ENCODE results near the gene RPL21.
A peak's percentile ranks its signal among the peaks of the same experiment; 100 is the strongest.

RPL21 gene

DNA sequence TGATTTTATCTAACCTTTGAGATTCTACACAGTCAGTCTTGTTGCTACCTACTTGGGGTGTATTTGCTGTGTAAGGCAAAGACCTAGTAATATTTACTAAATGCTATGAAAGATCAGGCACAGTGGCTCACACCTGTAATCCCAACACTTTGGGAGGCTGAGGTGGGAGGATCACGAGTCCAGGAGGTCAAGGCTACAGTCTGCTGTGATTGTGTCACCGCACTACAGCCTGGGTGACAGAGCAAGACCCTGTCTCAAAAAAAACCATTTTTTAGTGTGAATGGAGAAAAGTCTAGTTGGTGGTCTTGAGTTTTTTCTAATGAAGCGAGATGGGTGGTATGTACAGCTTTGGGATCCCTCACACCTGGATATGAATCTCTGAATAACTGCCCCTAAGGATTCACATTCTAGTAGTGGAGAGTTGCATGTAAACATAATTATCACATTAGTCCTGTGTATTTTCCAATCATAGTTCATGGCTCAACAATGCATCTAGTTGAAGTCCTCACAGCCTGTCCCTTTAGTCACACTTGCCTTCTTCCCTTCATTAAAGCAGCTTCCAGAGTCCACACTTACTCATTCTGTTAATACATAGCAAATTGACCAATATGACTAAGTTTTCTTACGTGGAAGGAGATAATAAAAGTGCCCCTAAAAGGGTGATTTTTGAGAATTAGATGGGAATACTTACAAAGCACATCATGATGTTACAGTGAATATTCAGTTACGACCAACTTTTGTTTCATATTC lies 7.5 kb downstream of the RPL21 start:
- no peak for DNase-seq

DNA sequence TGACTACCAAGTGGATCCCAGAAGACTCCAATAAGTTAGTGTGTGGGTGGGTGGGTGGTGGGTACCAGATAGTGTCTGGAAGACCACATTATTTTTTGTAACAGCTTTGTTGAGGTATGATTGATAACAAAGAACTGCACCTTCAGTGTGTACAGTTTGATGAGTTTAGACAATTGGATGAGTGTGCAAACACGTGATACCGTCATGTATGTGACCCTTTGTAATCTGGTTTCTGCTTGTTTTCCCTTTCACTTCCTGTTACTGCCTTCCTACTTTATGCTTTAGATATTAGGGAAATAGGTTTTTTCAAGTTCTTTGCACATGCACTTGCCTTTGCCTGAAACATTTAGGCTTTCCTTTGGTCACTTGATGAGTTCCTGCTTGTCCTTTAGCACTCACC lies 8.5 kb downstream of the RPL21 start:
- no peak for DNase-seq

GRCh38 chr13:27261396-27261795 lies 10.0 kb downstream of the RPL21 start:
- DNase-seq, result no peak

- no peak for DNase-seq
Measured at GRCh38 chr13:27263438-27263837, 12.1 kb downstream of the RPL21 start.

GRCh38 chr13:27264181-27264580 lies 12.8 kb downstream of the RPL21 start:
- DNase-seq, result peak; percentile 17

DNA sequence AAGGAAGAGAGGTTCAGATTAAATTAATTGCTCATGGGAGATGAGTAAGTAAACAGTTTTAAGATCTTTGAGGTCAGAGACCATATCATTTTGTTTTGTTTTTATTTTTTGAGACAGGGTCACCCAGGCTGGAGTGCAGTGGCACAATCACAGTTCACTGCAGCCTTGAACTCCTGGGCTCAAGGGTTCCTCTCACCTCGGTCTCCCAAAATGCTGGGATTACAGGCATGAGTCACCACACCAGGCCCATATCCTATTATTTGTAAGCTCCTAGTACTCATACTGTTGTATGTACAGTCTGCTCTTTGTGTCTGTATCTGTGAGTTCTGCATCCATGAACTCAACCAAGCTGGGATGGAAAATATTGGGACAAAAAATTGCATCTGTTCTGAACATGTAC lies 13.3 kb downstream of the RPL21 start:
- DNase-seq, result no peak

DNA sequence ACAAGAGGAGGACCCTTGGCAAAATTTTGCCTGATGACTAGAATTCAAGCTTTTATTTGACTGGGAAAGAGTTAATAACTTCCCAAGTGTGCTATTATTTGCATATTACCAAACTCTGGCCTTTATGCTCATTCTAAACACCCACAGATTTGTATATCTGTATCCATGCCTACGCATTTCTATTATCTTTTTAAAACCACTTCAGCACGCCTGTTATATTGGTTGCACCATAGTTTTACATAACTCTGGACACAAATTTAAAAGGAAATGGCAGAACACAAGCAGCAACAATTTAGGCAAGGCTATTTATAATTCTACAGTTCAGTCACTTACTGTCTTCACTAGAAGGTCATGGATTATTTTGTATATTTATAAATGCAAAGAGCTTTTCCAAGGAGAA lies 15.6 kb downstream of the RPL21 start:
- DNase-seq, result no peak

DNA sequence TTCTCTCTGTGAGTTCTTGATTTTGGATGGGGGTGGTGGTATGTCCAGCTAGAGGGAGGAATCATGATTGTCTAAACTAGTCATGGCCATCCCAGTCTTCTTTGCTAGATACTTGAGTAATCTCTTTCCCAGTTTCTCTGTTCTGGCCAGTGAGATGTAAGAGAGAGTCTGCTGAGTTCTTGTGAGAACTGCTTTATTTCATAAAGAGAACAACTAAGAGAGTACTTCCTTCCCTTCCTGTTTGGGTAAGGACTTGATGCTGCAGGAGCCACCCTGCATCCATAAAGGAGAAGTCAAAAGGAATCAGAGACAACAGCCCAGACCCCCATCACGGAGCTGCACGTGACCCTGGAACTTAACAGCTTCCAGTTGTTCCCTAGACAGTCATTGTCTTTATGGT lies 16.2 kb downstream of the RPL21 start:
- no peak for DNase-seq

- no peak for DNase-seq
Measured at GRCh38 chr13:27269114-27269665, 17.8 kb downstream of the RPL21 start.

- peak; percentile 90 for DNase-seq
Measured at GRCh38 chr13:27270594-27271520, 19.5 kb downstream of the RPL21 start, which contains the start of gene RASL11A. TSS of gene RASL11A (plus strand) at chr13:27270830. CDS start at chr13:27270945, 115 bp downstream.

DNA sequence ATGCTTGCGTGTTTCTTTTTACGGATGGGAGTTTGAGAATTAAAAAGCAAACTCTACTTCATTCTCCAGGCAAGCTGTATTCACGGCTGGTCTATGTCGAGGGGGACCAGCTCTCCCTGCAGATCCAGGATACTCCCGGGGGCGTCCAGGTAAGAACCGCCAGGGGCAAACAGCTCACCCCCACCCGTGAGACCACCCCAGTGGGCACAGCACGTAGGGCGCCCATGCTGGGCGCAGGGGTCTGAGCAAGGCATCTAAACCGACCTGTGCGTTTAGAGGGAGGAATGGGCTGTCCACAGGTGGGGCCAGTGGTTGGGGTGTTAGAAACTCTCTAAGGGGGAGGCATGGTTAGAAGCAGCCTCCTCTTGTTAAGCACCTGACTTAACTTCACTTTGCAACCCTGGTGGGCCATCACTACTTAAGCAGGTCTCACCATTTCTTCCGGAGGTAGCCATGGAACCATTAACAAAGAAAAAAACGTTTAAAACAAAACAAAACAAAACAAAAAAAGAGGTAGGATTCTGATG lies 20.3 kb downstream of the RPL21 start:
- DNase-seq, result no peak

DNA sequence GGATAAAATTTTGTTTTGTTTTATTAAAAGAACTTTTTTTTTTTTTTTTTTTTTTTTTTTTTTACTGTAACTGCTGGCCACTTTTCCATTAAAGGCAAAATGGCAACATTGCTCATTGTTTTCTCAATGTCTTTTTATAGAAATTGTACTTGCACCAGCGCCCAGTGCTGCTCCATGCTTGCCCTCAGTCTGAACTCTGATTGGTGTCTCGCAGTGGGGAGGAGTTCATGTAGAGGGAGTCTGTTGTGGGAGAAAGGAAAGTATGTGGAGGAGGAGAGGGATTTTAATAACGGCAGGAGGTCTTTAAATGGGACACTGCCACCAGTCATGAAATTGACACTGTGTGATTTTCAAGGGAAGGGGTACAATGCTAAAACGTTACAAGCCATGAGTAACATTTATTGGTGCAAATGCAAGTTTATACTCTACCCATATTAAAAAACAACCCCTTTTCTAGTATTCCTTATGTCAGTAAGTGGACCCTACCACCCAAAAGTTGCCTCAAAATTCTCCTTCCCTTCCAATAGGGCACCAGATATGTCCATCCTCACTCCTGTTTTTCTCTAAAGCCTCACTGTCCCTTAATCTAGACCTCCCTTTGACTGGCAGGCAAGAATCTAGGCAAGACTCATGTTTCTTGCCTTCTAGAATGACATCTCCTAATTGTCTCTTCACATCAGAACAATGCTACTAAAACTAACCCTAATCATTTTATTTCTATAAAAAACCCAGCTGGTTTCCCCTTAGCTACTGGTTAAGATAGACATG lies 22.5 kb downstream of the RPL21 start:
- DNase-seq, result peak; percentile 89

- DNase-seq, result no peak
Measured at GRCh38 chr13:27274631-27275030, 23.3 kb downstream of the RPL21 start.

GRCh38 chr13:27276188-27276587 lies 24.8 kb downstream of the RPL21 start:
- no peak for DNase-seq

GRCh38 chr13:27279506-27279905 lies 28.1 kb downstream of the RPL21 start:
- no peak for DNase-seq

DNA sequence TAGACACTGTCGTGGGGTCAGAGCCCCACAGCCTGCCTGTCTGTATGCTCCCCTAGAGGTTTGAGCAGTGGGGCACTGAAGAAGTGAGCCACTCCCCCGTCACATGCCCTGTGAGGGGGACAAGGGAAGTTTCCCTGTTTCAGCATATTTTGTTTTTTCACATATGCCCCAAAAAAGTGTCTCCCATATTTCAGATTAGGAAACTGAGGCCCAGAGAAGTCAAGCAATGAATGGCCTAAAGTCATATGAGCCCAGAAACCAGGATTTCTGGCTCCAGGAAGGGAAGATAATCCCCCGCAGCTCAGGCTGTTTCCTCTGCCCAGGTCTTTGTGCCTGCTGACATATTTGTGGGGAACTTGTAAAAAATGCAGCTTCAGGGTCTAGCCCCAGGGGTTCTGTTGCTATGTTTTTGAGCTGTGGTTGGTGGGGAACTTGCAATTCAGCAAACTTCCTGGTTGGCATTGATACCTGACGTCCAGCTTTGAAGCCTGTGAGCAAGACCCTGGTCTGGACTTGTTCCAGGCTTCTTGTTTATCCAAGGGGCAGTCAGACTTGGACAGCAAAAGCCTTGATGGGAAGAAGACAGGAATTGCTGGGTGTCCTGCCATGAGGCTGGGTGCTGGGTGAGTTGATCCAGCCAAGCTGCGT lies 28.8 kb downstream of the RPL21 start:
- no peak for DNase-seq

DNA sequence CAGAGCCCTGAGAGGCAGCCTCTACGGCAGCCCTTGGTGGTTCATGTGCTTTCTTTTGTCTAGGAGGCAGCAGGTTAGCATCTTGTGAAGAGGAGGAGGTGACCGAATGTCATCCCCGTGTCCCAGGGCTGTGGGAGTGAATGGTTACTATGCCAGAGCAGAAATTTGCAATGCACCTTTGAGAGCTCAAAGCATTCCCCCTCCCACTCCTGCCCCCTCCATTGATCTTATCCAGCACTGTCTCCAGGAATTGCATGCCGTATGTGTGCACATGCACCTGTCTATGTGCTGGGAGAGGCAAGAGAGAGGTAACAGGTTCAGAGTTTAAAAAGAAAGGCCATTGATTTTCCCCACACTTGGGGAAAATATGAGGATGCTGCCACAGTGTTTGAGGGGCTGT lies 29.5 kb downstream of the RPL21 start:
- no peak for DNase-seq

DNA sequence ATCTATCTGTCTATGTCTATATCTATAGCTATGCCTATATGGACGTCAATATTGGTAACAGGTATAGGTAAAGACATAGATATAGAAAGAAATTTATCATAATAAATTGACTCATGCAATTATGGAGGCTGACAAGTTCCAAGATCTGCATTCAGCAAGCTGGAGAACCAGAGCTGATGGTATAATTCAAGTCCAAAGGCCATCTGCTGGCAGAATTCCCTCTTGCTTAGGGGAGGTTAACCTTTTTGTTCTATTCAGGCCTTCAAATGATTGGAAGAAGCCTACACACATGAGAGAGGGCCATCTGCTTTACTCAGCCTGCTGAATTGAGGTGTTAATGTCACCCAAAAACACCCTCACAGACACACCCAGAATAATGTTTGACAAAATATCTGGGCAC lies 30.1 kb downstream of the RPL21 start:
- DNase-seq, result no peak

- no peak for DNase-seq
Measured at GRCh38 chr13:27283906-27284493, 32.6 kb downstream of the RPL21 start.

GRCh38 chr13:27288392-27288791 lies 37.0 kb downstream of the RPL21 start:
- no peak for DNase-seq

GRCh38 chr13:27289011-27289665 lies 37.8 kb downstream of the RPL21 start:
- DNase-seq, result no peak

All from fibroblast of skin of back (primary cell).